SKM-1 treated with dmso at 0.1 percent for 144 hours (cell line): ENCODE data around the gene OR52K1.

Experiments used
- DNase-seq: peaks from one replicate; lab custom pipeline; 2025; ENCODE audit not compliant: unreplicated experiment; lab: John Stamatoyannopoulos, UW

OR52K1 gene

DNA sequence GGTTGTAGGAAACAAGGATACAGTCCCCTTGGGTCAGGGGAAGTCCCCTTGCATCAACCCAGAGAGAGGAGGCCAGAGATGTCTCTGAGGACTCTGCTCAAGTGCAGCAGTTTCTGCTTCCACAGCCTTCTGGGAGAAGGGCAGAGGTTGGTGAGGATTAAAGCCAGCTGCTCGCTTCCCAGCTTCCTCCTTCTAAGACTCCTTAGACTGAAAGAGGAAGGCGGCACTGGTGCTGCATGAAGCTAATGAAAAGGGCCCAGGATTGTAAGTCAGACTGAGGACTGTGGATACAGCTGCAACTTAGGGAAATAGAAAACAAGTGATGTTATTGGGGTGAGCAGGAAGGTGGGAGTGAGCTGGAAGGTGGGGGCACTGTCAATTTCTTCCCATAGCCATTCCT, at the start of gene OR52K1:
Gene OR52K1, plus strand, starts transcription at position 202 of the 400 bp plus-strand sequence. CDS start 6,255 bp downstream, outside the sequence.
- peak; percentile 31 for DNase-seq

DNA sequence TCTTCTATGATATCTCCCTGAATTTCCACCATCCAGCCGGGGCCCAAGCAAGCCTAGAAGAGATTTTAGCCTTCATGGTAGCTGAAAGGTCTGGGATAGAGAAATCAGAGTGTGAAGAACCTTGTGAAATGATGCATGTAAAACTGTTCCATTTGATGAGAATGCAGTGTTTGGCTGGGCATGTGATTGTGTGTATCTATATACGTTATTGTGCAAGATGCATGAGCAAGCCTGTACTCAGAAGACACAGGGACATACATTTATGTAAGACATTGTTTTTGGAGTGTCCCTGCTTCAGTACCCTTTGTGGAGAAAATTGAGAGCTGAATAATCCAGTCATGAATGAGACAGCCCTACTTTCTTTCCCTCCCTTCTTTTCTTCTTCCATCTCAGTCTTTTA, 48.6 kb upstream of the OR52K1 start:
- no peak for DNase-seq

DNA sequence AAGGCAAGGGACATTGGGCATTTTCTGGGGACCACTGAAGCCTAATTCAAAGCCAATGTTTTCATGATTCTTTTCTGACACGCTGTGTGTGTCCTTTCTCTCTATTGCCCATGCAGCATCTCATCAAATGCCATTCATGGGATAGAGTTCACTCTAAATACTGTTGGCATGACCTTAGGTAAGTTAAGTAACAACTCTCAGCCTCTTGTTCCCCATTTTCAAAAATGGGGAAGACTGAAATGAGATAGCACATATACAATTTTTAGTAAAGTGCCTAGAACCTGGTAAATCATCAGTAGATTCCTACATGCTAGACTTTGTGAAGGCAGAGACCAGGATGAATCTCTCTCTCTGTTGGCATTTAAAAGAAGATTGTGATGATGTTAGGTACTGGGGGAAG, 46.0 kb upstream of the OR52K1 start:
- DNase-seq, result peak; percentile 43

DNA sequence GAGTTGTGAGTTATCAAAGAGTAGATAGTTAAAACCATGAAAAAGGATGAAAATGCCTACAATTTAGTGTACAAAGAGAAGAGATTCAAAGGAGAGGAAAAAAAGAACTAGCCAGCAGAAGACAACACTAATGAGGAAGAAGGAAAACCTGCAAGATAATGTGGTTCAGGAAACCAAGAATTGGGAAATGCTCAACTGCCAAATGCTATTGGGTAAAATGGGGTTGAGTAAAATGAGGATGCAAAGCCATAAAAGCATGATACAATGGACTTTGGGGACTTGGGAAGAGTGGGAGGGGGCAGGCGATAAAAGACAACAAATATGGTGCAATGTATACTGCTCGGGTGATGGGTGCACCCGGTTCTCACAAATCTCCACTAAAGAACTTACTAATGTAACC, 40.9 kb upstream of the OR52K1 start:
- DNase-seq, result peak; percentile 93

DNA sequence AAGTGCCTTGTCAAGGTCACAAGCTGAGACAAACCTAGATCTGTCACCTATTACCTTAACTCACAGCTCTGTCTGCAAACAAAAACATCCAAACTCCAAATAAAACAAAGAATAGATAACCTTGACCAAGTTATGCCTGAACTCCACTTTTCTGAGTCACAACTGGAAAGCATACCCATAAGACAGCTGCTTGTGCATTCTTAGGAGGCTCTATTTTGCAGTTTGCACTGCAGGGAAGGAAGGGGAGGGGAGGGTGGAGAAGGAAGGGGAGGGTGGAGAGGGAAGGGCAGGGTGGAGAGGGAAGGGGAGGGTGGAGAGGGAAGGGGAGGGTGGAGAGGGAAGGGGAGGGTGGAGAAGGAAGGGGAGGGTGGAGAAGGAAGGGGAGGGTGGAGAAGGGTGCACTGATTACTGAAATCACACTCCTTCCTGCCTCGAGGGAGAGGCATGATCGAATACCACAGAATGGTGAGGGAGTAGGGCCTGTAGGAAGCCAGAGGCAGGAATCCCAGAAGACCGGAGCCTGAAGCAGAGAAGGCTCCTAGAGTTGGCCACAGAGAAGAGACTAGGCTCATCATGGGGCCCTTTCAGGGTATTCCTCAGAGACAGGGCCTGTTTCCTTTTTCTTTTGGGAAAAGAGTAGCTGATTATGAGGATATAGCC, 39.1 kb upstream of the OR52K1 start:
- no peak for DNase-seq

DNA sequence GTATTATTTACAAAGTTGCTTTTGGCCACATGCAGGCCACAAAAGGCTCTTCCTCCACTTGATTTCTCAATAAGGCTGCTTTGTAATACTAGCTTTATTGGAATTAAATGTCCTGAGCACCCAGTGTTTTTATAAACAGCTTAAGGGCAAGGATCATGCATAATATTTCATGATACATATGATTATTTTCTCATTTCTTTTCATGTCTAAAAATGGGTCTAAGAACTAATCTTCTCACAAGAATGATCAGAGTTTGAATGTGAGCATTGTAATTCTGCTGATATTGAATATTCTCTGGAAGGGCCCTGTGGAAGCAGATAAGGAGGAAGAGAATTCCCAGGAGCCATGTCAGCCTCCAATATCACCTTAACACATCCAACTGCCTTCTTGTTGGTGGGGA, 33.5 kb upstream of the OR52K1 start, which contains the start of gene OR52K2:
Gene OR52K2, plus strand, starts transcription at position 301 of the 400 bp plus-strand sequence. Its CDS starts 45 bp downstream, at position 346.
- DNase-seq, result no peak

DNA sequence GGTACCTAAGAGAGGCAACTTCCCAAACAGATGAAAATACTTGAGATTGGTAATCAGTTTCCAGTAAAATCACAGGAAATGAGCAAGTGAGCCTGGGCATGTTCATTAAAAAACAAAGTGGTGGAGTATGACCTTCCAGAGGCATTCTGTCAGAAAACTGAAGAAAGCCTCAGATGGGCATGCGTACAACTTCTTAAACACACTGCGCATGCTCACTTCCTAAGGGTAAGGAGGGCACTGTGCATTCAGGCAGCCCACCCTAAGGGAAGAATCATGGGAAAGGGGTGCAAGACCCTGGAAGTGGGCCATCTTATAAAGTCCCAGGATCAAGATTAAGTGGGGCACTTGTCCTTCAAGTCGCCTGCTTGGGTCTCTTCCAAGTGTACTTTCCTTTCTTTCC, 29.3 kb upstream of the OR52K1 start:
- no peak for DNase-seq

DNA sequence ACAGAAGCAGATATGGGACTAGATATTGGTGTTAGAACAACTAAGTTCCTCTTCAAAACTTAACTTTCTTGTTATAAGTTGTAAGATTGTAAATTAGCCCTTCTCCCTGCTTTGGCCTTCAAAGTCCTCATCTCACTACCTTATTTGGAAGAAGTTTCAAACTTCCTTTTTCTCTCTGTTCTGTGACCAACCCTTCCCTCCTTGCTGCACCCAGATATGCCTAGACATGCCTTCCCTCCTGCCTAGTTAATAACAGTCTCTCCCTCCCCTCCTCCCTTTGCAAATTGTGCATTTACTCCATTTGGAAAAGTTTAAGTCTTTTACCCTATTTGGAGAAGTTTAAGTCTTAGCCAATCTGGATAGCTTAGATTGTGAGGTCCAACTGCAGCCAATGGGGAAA, 28.4 kb upstream of the OR52K1 start:
- DNase-seq, result peak; percentile 89

DNA sequence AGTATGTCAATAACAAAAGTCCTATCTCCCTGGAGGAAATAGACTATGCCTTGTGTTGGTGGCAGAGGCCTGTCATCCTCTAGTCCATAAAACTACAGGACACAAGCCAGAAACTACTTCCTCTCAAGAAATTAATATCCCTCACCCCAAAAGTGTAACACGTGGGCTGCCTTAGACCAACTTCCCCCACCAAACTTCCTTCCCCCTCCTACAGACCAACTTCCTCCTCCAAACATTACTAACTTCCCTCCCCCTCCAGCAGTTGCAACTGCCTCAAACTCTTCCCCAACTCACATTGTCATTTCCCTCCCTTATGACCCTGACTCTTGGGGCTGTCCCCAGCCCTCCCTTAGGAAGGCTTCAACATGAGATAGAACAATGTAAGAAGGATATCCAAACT, 27.0 kb upstream of the OR52K1 start:
- peak; percentile 99 for DNase-seq

DNA sequence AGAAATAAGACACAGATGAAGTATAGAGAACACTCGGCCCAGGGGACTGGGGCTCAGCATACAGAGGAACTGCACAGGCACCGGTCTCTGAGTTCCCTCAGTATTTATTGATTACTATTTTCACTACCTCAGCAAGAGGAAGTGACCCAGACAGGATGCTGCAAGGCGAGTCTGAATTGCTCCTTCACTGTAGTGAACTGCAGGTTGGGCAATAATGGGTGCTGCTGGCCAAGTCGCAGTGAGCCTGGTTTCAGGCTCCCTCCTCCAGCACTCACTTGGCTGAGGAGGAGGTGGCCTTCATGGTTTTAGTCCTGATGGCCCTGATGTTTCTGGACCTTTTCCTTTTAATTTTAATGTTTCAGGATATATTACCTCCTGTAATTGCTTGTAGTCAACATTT, 22.9 kb upstream of the OR52K1 start:
- peak; percentile 91 for DNase-seq

DNA sequence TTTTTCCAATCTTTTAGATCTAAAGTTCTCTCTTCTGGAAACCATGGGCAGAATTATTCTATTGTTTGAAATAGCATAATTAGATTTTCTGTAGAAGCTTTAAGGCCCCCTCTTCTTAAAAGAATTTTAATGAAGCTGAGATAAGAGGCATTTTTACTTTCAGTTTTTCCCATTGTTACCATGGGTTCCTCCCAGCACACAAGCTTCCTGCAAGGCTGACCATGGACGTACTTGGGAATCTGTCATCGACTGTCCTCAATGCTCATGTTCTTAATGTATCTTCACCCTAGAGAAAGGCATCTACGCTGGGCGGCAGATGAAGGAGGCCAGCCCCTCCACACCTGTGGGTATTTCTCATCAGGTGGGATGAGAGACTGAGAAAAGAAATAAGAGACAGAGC, 22.3 kb upstream of the OR52K1 start:
- no peak for DNase-seq

DNA sequence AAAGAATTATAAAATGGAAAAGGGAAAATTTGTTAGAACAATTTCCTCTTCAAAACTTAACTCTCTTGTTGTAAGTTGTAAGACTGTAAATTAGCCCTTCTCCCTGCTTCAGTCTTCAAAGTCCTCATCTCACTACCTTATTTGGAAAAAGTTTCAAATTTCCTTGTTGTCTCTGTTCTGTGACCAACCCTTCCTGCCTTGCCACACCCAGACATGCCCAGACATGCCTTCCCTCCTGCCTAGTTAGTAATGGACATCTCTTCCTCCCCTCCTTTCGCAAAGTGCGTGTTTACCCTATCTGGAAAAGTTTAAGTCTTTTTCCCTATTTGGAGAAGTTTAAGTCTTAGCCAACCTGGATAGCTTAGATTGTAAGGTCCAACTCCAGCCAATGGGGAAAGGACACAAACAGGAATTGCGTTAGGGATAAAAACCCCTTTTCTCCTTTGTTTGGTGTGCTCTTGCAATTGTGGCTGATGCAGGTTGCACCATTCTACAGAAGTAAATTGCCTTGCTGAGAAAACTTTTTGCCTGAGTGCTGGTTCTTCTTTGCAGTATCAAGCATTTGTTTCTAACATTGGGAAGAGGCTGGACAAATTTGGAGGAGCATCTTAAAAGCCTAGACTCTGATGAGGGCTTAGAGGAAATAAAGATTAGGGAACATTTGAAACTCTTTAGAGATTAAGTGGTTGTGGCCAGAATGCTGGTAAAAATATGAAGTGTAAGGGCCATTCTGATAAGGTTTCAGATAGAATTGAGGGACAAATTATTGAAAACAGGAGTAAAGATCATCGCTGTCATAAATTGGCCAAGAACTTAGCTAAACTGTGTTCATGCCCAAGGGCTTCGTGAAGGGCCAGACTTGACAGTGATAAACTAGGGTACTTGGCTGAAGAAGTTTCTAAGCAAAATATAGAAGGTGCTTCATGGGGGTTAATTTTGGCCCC, 18.0 kb upstream of the OR52K1 start:
- DNase-seq, result peak; percentile 89

DNA sequence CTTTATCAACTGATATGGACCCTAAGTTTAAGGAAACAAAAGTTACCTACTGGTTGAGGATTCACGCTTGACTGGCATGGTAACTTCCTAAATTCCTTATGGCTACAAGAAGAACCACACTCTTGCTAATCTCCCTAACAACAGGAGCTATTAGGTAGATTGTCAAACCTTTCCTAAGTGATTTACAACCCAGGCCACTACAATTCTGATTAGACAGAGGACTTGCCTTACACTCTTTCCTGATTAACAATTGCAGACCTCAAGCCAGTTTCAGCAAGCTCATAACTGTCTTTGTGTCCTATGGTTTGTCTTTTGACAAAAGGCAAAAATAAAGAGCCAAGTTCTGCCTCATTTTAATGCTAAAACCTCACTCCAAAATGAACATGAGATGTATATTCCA, 17.0 kb upstream of the OR52K1 start:
- peak; percentile 36 for DNase-seq

DNA sequence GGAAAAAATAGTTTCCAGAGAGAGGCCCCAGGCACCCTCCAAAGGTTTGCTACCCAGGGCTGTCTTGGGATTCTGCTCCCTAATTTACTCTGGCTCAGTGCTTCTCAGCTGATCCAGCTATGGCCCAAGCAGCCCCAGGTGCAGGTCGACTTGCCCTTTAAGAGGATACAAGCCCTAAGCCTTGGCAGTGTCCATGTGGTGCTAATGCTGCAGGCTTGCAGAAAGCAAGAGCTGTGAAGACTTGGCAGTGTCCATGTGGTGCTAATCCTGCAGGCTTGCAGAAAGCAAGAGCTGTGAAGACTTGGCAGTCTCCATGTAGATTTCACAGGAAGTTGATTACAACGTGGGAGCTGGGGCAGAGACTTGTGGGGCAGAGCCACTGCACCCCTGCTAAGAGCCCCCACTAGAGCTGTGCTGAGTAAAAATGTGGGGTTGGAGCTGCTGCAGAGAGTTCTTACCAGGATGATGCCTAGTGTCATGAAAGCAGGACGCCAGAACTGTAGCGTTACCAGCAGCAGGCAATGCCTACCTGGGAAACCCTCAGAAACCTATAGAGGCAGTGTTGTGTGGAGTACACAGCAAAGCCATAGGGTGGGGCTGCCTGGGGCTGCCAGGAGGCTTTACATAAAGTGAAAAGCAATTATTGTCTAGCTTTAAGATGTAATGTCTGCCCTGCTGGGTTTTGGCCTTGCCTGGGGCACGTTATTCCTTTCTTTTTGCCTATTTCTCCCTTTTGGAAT, 16.1 kb upstream of the OR52K1 start:
- DNase-seq, result no peak

DNA sequence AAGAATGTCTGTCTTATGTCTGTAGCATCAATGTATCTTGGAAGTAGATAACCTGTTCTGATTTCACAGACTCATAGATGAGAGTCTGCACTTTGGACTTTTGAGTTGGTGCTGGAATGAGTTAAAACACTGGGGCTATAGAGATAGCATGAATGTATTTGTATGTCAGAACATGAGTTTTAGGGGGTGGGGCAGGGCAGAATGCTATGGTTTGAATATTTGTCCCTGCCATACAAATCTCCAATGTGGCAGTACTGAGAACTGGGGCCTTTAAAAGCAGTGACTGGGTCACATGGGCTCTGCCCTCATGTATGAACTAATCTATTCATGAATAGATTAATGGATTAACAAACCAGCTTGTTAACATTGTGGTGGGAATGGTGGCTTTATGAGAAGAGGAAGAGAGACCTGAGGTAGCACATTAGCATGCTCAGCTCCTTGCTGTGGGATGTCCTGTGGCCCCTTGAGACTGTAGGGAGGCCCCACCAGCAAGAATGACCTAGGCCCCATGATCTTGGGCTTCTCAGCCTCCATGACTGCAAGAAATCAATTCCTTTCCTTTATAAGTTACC, 15.5 kb upstream of the OR52K1 start:
- DNase-seq, result peak; percentile 53

DNA sequence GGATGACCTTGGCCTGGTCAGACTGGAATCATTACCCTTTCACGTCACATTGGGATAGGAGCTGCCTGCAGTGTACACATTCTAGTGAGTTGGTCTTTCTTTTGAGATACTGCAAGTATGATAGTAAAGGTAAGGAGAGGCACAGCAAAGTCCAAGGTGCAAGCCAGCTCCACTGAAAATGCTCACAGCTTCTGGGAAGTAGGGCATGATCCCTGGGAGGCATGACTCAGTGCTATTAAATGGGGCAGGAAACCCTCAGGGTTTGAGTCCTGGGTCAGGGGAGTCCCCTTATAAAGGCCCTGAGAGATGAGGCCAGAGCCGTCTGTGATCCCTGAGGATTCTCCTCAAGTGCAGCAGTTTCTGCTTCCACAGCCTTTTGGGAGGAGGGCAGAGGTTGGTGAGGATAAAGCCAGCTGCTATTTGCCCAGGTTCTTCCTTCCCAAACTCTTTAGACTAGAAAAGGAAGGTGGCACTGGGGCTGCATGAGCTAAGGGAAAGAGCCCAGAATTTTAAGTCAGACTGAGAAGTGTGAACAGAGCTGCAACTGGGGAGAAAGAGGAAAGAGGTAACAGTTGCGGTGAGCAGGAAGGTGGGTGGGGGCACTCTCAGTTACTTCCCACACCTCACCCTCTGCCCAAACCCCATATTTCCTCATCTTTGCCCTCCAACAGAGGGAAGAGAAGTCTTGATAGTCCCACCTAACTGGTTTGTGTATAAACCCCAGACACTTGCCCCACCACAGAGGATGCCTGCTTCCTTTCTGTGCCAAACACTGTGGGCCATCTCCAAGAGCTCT, 14.4 kb upstream of the OR52K1 start:
- DNase-seq, result peak; percentile 81

DNA sequence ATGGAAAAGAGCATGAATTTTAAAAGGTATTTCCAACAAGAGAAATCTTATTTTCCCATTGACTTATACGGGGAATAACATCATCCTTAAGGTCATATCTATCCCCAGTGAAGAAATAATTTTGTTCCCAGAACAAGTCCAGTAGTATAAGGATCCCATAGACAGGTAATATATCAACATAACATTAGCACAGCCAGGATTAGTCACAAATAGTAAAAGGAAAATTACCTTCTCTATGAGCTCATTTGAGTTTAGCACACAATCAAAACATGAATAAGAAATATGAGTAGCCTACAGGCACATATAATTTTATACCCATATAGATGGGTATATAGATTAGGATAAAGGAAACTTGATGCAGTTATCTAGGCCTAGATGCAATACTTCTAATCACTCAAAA, 2.8 kb upstream of the OR52K1 start:
- DNase-seq, result no peak

DNA sequence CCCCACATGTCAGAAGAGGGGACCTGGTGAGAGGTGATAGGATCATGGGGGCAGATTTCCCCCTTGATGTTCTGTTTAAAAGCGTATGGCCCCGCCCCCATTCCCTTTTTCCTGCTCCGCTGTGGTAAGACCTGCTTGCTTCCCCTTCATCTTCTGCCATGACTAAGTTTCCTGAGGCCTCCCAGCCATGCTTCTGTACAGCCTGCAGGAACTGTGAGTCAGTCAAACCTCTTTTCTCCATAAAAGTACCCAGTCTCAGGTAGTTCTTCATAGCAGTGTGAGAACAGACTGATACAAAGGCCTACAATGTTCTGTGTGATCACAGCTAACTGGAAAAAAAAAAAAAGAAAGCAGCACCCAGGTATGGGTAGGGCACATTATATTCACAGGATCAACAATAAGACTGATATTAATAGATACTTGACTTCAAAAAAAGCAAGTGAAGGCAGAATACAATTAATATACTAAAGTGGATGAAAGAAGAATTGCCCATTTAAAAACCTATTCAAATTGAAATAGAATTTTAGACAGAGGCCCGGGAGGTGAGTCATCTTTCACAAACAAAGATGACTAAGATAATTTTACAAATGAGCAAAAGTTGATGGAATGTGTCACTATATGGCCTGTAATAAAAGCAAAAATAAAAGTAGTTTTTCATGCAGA, 1.7 kb upstream of the OR52K1 start:
- DNase-seq, result no peak

DNA sequence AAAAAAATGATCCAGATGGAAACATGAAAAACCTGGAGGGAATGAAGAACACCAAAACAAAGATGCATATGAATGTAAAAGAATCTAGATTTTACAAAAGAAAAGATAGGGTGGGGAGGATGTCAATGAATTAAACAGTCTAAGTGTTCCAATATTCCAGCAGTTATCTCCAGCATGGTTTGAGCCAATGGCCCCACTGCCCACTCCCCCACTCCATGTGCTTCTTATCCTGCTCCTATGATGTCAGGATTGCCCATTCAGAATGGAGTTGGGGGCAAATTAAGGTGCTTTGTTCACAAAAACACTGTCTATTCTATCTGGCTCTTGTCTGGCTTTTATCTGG, 1.2 kb upstream of the OR52K1 start:
- no peak for DNase-seq

DNA sequence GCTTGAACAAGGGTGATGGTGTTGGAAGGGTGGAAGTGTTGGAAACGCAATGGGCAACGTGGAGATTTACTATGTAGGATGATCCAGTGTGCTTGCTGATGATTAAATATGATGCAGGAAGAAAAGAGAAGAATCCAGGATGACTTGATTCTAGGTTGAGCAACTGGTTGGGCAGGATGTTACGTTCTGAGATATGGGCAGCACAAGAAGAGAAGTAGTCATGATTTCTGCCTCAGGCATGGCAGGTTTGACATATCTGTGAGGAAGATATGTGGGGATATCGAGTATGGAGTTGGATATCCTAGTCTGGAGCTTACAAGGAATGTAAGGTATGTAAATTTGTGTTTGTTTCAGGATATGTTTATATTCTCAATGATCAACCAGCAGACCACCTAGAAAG, 1.9 kb downstream of the OR52K1 start:
- no peak for DNase-seq
